Mononuclear cell (primary cell): ENCODE data around the gene RNF167. TPM values are rescaled to one million over a fixed set of nuclear protein-coding genes. Genes with fewer than 3 reads are reported as not detected.

Source experiments
- H3K27me3 ChIP-seq: 2 replicates; pipeline ENCODE4 v1.6.0; 2011; ENCODE audit warnings: low read length, control low read depth; ENCODE audit not compliant: insufficient read depth
- H3K4me1 ChIP-seq: 2 replicates; pipeline ENCODE4 v1.5.1; 2011; ENCODE audit warnings: mild to moderate bottlenecking, low read length, control low read depth; ENCODE audit not compliant: insufficient read depth
- H3K4me3 ChIP-seq: 2 replicates; pipeline ENCODE4 v1.5.1; 2011; ENCODE audit warnings: mild to moderate bottlenecking, low read length, moderate library complexity
- H3K9me3 ChIP-seq: 2 replicates; pipeline ENCODE4 v1.5.1; 2011; ENCODE audit warnings: low read depth, mild to moderate bottlenecking, control low read depth, low read length
- total RNA-seq: library from RNA; depleted of rRNA; stranded (reverse); fragments of >200 nt; gene quantifications from one replicate; pipeline ENCODE4 v1.2.3, GENCODE V29; 2012

RNF167 gene
- total RNA-seq, 1 donor = 19.3 TPM

DNA sequence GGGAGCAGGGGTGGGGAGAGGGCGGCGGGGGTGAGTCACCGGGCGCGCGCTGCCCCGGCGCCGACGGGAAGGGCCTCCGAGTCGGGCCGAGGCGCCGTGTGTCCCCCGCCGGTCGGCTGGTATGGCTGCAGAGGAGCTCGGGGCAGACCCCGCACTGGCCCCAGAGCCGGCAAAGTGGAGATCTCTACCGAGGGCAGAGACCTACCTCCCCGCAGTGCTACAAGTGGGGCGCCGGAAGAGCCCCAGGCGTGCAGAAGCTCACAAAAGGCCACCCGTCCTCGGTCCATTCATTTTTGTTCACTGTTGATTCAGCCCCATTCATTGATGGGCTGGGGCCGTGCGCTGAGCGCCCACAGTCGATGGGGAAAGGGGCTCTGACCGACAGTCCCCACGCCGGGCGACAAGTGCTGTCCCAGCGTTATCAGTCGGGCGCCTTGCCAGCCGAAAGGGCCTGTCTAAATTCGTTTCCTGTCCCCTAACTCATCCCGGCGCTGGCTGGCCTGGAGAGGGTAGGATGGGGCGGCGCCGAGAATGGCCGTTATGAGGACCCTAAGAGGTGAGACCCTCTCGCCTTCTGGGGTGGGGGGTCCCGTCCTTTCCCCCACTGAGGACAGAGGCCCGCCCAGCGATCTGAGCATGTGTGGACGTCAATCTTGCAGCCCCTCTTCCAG lies 10.1 kb downstream of the RNF167 start:
- H3K4me3 ChIP-seq = peak overlapping the region; percentile 40
- peaks cover 37% of the 10 kb centered on the region for H3K4me1 ChIP-seq

DNA sequence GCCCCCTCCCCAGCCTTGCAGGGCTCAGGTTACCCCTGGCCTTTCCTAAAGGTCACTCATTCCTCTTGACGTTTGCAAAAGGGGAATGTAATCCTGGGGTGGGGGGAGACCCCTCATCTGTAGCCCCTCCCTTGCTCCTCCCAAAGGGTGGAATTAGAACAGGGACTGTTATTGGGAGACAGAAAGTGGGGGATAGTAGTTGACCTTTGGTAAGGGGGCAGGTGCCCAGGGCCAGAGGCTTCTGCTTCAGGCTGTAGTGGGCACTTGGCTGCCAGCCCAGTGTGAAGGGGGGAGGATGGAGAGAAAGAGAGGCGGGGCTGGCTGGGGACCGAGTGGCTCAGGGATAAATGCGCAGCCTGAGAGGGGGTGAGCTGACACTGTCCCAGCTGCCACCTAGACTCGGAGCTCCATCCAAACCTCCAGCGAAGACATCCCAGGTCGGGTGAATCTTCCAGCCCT lies 10.7 kb downstream of the RNF167 start, which contains the start of gene ENO3:
ENO3 (plus strand) TSS at position 374 of the 459 bp plus-strand sequence. CDS start 711 bp downstream, outside the sequence.
- Histone ChIP-seq H3K9me3 (no peaks in the 10 kb centered on the region), H3K4me1 (peaks cover 31% of the 10 kb centered on the region), H3K27me3 (no peaks in the 10 kb centered on the region), H3K4me3 (peak within 1 kb of the TSS; percentile 40)

More for the DNA sequence above, 10.1 kb downstream of the RNF167 start:
- H3K27me3 ChIP-seq = no peaks in the 10 kb centered on the region
- no peaks in the 10 kb centered on the region for H3K9me3 ChIP-seq

DNA sequence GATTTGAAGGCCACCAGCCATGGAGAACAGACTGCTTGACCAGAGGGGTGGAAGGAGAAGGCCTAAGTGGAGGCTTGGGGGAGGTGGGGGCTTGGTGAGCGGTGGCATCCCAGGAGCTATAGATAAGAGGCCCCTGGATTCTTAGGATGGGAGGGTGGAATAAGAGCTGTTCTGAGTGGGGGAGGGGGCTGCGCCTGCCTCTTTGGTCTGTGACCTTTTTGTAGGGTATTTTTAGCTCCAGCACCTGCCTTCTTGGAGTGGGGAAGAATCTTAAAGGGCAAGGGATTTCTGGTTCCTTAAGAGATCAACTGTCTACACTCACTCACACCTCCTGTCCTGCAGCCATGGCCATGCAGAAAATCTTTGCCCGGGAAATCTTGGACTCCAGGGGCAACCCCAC lies 11.4 kb downstream of the RNF167 start:
- peaks cover 24% of the 10 kb centered on the region for H3K4me1 ChIP-seq
- H3K27me3 ChIP-seq = no peaks in the 10 kb centered on the region
- no peak overlapping the region for H3K4me3 ChIP-seq
- no peaks in the 10 kb centered on the region for H3K9me3 ChIP-seq

DNA sequence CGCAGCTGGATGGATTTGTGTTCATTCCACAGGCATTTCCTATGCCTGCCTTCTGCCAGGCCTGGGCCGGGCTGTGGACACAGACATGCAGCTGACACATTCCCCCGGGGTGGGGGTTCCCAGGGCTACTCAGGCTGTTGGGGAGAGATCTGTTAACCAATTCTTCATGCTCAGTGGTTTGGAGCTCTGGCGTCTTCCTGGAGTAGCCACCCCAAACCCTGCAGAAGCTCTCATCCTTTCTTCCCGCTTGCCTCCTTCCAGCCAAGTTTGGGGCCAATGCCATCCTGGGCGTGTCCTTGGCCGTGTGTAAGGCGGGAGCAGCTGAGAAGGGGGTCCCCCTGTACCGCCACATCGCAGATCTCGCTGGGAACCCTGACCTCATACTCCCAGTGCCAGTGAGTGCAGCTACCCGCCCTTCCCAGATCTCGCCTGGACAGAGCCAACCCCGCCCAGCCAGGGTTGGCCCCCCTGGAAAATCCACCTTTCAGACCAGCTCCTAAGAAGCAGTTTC lies 13.4 kb downstream of the RNF167 start:
- peaks cover 18% of the 10 kb centered on the region for H3K4me1 ChIP-seq
- no peak overlapping the region for H3K4me3 ChIP-seq
- H3K27me3 ChIP-seq = no peaks in the 10 kb centered on the region
- no peaks in the 10 kb centered on the region for H3K9me3 ChIP-seq

DNA sequence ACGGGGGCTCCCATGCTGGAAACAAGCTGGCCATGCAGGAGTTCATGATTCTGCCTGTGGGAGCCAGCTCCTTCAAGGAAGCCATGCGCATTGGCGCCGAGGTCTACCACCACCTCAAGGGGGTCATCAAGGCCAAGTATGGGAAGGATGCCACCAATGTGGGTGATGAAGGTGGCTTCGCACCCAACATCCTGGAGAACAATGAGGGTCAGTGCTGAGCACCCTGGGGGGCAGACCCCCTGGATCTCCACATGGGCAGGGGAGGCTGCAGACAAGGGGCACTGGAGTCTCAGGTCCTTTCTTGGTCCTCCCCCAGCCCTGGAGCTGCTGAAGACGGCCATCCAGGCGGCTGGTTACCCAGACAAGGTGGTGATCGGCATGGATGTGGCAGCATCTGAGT lies 15.0 kb downstream of the RNF167 start:
- Histone ChIP-seq H3K4me3 (no peak overlapping the region), H3K27me3 (no peaks in the 10 kb centered on the region), H3K4me1 (peaks cover 17% of the 10 kb centered on the region), H3K9me3 (no peaks in the 10 kb centered on the region)

DNA sequence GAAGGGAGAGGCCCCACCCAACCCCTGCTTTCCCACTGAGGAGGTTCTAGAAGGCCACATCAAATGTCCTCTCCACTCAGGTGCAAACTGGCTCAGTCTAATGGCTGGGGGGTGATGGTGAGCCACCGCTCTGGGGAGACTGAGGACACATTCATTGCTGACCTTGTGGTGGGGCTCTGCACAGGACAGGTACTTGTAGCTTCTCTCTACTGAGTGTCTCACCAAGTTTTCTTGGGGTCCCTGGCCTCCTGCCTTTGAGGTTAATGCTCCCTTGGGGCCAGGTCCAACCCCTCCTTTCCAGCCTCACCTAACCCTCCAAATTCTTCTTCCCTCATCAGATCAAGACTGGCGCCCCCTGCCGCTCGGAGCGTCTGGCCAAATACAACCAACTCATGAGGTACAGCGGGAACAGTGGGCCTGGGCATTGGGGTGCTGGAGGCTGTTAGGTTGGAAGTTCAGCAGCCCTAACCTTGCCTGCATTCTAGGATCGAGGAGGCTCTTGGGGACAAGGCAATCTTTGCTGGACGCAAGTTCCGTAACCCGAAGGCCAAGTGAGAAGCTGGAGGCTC lies 16.5 kb downstream of the RNF167 start:
- H3K4me3 ChIP-seq = no peak overlapping the region
- no peaks in the 10 kb centered on the region for H3K27me3 ChIP-seq
- peaks cover 2% of the 10 kb centered on the region for H3K4me1 ChIP-seq
- no peaks in the 10 kb centered on the region for H3K9me3 ChIP-seq

DNA sequence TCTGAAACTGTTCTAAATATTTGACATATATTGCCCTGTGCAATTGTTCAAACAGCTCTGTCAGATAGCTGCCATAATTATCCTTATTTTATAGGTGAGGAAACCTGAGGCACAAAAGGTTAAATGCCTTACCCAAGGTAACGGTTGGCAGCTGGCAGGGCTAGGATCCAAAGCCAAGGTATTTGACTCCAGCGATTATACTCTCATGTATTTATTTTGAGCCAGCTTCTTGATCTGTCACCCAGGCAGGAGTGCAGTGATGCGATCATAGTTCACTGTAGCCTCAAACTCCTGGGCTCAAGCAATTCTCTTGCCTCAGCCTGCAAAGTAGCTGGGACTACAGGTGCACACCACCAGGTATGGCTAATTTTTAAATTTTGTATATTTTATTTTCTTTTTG lies 18.0 kb downstream of the RNF167 start:
- Histone ChIP-seq H3K27me3 (no peaks in the 10 kb centered on the region), H3K4me1 (no peaks in the 10 kb centered on the region), H3K4me3 (no peak overlapping the region), H3K9me3 (no peaks in the 10 kb centered on the region)

DNA sequence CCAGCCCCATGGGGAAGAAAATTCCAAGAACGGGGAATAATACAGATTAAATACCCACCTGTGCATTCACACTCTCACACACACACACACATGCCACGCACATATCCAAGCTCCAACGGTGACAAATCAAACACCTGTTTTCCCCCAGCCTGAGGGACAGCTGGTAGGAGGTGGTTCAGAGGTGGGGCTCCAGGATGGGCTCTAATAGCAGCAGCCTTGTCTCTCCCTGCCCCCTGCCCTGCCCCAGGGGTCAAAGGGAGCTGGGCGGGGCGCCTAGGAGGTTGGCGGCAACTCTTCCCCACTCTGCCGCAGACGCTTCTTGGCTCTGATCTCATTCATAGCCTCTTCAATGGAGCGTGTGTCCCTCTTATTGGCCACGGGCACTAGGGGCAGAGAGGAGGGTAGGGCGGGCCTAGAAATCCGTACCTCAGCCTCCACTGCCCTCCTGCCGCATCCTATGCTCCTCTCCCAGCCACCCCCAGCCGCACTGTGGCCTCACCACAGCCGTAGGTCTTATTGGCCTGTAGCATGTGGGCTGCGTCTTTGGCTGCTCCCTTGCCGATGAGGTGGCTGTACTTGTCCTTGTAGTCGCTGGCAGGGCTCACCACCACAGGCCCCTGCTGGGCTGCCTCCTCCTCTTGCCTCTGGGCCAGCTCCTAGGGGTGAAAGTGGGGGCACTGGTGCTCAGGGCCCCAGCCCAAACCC lies 19.3 kb downstream of the RNF167 start:
- Histone ChIP-seq H3K9me3 (no peaks in the 10 kb centered on the region), H3K4me1 (peaks cover 4% of the 10 kb centered on the region), H3K27me3 (no peaks in the 10 kb centered on the region)

DNA sequence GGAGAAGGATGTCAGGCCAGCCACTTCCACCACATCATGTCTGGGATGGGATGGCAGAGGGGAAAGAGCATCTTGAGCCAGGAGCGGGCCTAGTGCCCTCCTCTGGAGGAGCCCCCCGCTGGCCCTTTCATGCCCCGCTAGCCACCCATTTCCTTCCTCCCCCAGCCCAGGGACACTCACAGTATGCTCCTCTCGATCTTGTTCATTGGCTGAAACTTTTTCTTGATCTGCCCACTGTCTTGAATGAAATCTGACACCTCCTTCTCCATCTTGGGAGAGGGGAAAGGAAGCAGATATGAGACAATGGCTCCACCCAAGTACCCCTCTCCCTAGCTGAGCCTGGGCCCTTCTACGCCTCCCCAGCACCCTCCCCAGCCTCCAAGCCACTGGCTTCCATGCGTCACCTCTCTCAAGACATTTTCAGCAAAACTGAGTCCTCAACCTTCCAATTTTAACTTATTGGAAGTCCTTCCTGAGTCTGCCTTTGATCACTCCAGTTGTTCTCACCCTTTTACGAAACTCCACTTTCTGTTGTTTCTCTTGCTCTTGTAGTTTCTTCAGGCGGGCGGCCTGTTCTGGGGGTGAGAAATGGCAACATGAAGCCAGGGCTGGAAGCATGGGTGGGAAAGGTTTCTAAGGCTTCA lies 20.3 kb downstream of the RNF167 start:
- H3K27me3 ChIP-seq = no peaks in the 10 kb centered on the region
- H3K4me3 ChIP-seq = no peak overlapping the region
- peaks cover 6% of the 10 kb centered on the region for H3K4me1 ChIP-seq
- no peaks in the 10 kb centered on the region for H3K9me3 ChIP-seq

More for the DNA sequence above, 19.3 kb downstream of the RNF167 start:
- H3K4me3 ChIP-seq = no peak overlapping the region

DNA sequence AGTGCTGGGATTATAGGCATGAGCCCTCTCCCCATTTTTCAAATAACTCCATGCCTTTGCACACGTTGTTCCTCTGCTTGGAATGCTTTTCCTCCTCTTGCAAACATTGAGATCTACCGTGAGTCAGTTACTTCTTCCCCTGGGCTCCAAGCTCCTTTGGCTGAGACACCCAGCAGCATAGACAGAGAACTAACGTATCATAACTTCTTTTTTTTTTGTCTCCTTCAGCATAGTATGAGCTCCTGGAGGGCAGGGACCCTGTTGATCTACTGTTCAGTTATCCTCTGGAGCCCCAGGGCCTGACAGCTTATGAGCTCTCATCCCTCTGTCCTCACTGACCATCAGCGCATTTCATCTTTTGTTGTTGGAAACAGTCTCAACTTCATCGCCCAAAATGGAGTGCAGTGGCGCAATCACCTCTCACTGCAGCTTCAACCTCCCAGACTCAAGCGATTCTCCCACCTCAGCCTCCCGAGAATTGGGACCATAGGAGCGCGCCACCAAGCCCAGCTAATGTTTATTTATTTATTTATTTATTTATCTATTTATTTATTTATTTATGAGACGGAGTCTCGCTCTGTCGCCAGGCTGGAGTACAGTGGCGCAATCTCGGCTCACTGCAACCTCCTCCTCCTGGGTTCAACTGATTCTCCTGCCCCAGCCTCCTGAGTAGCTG lies 25.4 kb downstream of the RNF167 start:
- Histone ChIP-seq H3K4me1 (peaks cover 43% of the 10 kb centered on the region), H3K27me3 (no peaks in the 10 kb centered on the region), H3K4me3 (no peak overlapping the region), H3K9me3 (no peaks in the 10 kb centered on the region)

DNA sequence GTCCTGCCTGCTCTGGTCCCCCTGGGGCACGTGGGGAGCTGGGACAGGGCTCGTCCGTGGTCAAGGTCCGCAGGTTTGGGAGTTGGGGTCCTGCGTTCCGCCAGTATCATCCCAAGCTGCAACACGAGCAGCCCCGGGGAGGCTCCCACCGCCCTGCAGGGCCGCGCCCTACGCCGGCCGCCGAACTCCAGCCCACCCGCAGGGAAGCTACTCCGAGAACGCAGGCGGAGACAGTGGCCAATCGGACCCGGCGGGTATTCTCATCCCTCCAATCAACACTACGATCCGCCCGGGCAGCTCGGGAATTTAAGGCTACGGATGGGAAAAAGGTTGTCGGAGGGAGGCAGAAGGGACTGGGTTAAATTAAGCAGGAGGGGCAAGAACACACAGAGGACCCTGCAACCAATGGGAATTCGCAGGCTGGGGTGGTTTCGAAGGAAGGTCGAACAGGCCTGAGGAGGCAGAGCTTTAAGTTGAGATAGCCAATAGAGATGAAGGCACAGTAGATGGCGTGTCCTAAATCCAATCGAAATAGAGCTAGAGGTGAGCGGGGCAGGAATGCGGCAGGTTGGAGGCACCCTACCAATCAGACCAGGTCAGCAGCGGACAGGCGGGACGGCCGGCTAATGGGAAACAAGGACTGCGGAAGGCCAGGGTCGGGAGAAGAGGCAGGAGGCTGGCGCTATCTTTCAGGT lies 26.9 kb downstream of the RNF167 start:
- peak overlapping the region; percentile 88 for H3K4me3 ChIP-seq
- H3K9me3 ChIP-seq = no peaks in the 10 kb centered on the region
- no peaks in the 10 kb centered on the region for H3K27me3 ChIP-seq
- H3K4me1 ChIP-seq = peaks cover 43% of the 10 kb centered on the region

DNA sequence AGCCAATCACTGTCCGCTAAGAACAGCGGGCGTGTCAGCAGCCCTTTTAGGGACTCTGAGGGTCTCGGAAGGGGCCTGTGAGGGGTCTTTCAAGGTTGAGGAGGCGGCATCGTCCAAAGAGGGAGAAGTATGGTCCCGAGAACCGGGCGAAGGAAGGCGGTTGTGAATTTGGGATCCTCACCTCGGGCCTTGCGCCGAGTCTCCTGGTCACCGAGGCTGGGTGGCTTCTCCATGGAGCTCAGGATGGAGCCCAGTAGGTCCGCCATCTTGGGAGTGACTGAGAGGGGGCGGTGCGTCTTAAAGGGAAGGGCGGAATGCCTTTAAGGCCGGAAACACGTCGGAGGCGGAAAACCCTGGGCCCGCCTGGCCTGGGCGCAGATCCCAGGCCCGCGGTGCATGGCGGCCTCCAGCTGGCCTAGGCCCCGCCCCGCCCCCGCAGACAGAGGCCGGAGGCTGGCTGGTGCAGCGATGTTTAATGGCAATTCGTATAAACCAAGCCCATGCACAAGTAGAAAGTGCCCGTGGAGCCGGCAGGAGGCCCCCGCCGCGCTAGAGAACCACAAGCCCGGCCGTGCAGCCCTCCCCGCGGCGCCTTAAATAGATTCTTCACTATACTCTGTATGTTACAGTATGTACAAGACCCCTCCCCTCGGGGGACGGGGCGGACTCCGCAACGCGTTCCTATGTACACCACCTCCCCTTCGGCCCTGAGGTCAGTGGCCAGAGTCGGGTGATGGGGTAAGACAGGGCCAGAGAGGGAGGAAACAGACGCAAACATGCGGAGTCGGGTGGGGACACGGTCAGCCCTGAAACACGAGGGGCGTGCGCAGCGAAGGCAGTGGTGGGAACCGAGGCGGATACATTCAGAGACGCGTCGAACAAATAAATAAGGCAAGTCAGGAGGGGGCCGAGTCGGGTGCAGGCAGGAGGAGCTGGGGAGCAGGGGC lies 27.7 kb downstream of the RNF167 start, which contains the start of gene SPAG7:
SPAG7 (minus strand) TSS at position 279 of the 947 bp plus-strand sequence; CDS start at position 266, 13 bp downstream.
- Histone ChIP-seq H3K4me1 (peaks cover 46% of the 10 kb centered on the region), H3K27me3 (no peaks in the 10 kb centered on the region), H3K4me3 (peak within 1 kb of the TSS; percentile 88), H3K9me3 (no peaks in the 10 kb centered on the region)

DNA sequence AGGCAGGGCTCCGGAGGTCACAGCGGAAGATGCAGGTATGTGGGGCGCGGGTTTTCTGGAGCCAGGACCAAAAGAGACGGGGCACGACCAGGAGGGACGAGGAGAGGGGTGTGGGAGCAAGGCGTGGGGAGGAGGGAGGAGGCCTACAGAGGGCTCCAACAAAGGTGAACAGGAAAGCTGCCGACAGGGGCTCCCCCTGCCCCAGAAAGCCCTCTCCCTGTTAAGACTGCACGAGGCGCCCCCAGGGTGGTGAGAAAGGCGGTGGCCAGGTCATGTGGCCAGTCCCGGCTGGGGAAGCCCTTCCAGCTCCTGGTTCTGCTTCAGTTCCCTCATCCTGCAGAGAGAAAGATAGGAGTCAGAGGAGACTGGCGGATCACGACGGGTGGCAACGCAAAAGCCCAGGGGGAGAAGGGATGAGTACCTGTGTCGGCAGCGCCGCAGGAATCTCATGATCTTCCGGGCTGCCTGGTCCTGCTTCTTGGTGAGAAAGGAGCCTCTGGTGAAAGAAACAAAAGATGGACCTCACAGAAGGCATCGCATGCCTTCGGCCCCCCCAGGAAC lies 28.5 kb downstream of the RNF167 start:
- no peaks in the 10 kb centered on the region for H3K9me3 ChIP-seq
- no peaks in the 10 kb centered on the region for H3K27me3 ChIP-seq
- H3K4me3 ChIP-seq = peak overlapping the region; percentile 88
- H3K4me1 ChIP-seq = peaks cover 53% of the 10 kb centered on the region
